GM12878 (cell line): ENCODE data around the gene COL1A1. TPM values are rescaled to one million over a fixed set of nuclear protein-coding genes. Genes with fewer than 3 reads are reported as not detected.

Experiments
- ATAC-seq: fragments of 200-7000 bp; cut with Tn5 transposase; 3 replicates; pipeline ENCODE4 v1.9.1; 2020; ENCODE audit warnings: mild to moderate bottlenecking, moderate library complexity
- BruUV-seq: library from RNA; stranded (reverse); fragments of 400-500 nt; replicated peaks from 2 replicates; lab custom pipeline; 2021; lab: Mats Ljungman, UMichigan
- CTCF ChIA-PET: fragments of 300-600 bp; sonication (Branson Sonifier 250); formaldehyde crosslinking; extraction: SDS; loops from one replicate; lab custom pipeline; 2021; ENCODE audit warnings: inconsistent platforms; lab: Yijun Ruan, JAX
- POLR2A ChIA-PET: fragments of 350-600 bp; formaldehyde crosslinking; extraction: SDS; loops from one replicate; lab custom pipeline; 2021; ENCODE audit warnings: inconsistent platforms; lab: Charles Lee
- RAD21 ChIA-PET: fragments of 300-600 bp; sonication (Branson Sonifier 250); formaldehyde crosslinking; loops from one replicate; lab custom pipeline; 2023; ENCODE audit warnings: antibody characterized with exemption; ENCODE audit not compliant: unreplicated experiment; lab: Charles Lee
- SMC1A ChIA-PET: fragments of 300-600 bp; sonication (Branson Sonifier 250); formaldehyde crosslinking; loops from one replicate; lab custom pipeline; 2023; ENCODE audit not compliant: unreplicated experiment, uncharacterized antibody; lab: Charles Lee
- DNase-seq: peaks from one replicate; pipeline ENCODE4 v3.0.0-alpha.2; 2011; ENCODE audit warnings: low read depth, low spot score
- FAIRE-seq: peaks from 3 replicates; lab custom pipeline; 2011; peaks lifted over from hg19 to GRCh38; lab: Jason Lieb, UNC
- H2AFZ ChIP-seq: 2 replicates; pipeline ENCODE4 v1.6.0; 2011; ENCODE audit warnings: low read depth, low read length, control low read depth; ENCODE audit not compliant: control insufficient read depth
- H3K27ac ChIP-seq: 2 replicates; pipeline ENCODE4 v1.5.1; 2011; ENCODE audit warnings: control low read depth; ENCODE audit not compliant: control insufficient read depth, insufficient read depth
- H3K27me3 ChIP-seq, 2 experiments: replicated peaks in 1 of 2; 2 replicates each; pipeline versions ENCODE4 v1.6.0 to v1.6.1; 2011; ENCODE audit warnings: low read length in 1 of 2; ENCODE audit not compliant: control insufficient read depth in 2 of 2, insufficient read depth in 2 of 2
- H3K36me3 ChIP-seq, 2 experiments: 2 replicates each; pipeline ENCODE4 v1.5.1; 2011; ENCODE audit warnings: low read length in 1 of 2; ENCODE audit not compliant: control insufficient read depth in 2 of 2, insufficient read depth in 2 of 2
- H3K4me1 ChIP-seq: 2 replicates; pipeline ENCODE4 v1.6.1; 2011; ENCODE audit warnings: mild to moderate bottlenecking, low read length, moderate library complexity, mixed read lengths; ENCODE audit not compliant: control insufficient read depth, insufficient read depth
- H3K4me2 ChIP-seq: 2 replicates; pipeline ENCODE4 v1.6.0; 2011; ENCODE audit warnings: control low read depth; ENCODE audit not compliant: control insufficient read depth, insufficient read depth
- H3K4me3 ChIP-seq: fragments of 200-600 bp; sonication (generic); 2 replicates; pipeline ENCODE4 v1.5.1; 2016
- H3K79me2 ChIP-seq: 2 replicates; pipeline ENCODE4 v1.6.0; 2011; ENCODE audit warnings: low read length; ENCODE audit not compliant: control insufficient read depth, insufficient read depth
- H3K9ac ChIP-seq: 2 replicates; pipeline ENCODE4 v1.8.0; 2011; ENCODE audit warnings: low read length, control low read depth, mixed read lengths; ENCODE audit not compliant: control insufficient read depth, insufficient read depth
- H3K9me3 ChIP-seq: replicated peaks from 3 replicates; pipeline ENCODE4 v1.5.1; 2011; ENCODE audit warnings: mild to moderate bottlenecking, low read length; ENCODE audit not compliant: control insufficient read depth, insufficient read depth
- H4K20me1 ChIP-seq: 2 replicates; pipeline ENCODE4 v1.6.0; 2011; ENCODE audit not compliant: control insufficient read depth, insufficient read depth
- PAX8 ChIP-seq: fragments of 450-650 bp; IDR thresholded peaks from 2 replicates; pipeline ENCODE4 v1.6.1; 2017; ENCODE audit warnings: mild to moderate bottlenecking, moderate library complexity
- WGBS: methylation state at CpG from one replicate; pipeline ENCODE4 v1.1.6; 2016; ENCODE audit warnings: low lambda C conversion rate; ENCODE audit not compliant: insufficient replicate concordance, insufficient coverage; ENCODE audit errors: missing lambda C conversion rate; 5-methylcytosine and 5-hydroxymethylcytosine counted together
- in situ Hi-C: fragments of 300-500 bp; cut with MboI; formaldehyde crosslinking; loops from 9 replicates; pipeline ENCODE4 v1.14.3; 2018; ENCODE audit warnings: mixed read lengths
- intact Hi-C: fragments of 100-400 bp; cut with micrococcal nuclease; formaldehyde crosslinking; loops from one replicate; pipeline ENCODE4 v1.14.2; 2022; ENCODE audit not compliant: unreplicated experiment
- polyA plus RNA-seq, 11 experiments: library from polyadenylated mRNA; depleted of rRNA in 4 of 11; unstranded in 6 of 11; stranded (reverse) in 5 of 11; fragments of >200 nt; fragmentation: Nextera tagmentation in 4 of 11; fragmentation: Illumina TruSeq in 1 of 11; extraction: Ambion mirVana in 4 of 11; extraction: Trizol in 1 of 11; gene quantifications; 1 replicate in 1 of 11; 2 replicates in 10 of 11; pipeline versions ENCODE4 v1.2.1 to v1.2.3, GENCODE V29; 2011 to 2016; ENCODE audit warnings: inconsistent platforms in 2 of 11, missing spikeins in 2 of 11, low read depth in 1 of 11
- total RNA-seq, 4 experiments: library from RNA; depleted of rRNA in 3 of 4; stranded (reverse); fragments of >200 nt in 3 of 4; fragmentation: Illumina TruSeq in 1 of 4; extraction: Trizol in 1 of 4; gene quantifications; 2 replicates each; pipeline versions ENCODE4 v1.2.1 to v1.2.3, GENCODE V29; 2013 to 2021
- TF ChIP-seq, protein P1 (sequence below), 3 experiments: IDR thresholded peaks in 2 of 3; conservative IDR thresholded peaks in 1 of 3; 2 replicates each; pipeline ENCODE4 v1.5.1; 2011; ENCODE audit warnings: low read depth in 3 of 3, low read length in 3 of 3, mild to moderate bottlenecking in 3 of 3, control low read depth in 2 of 3, moderate library complexity in 2 of 3, inconsistent platforms in 1 of 3, mixed read lengths in 1 of 3; ENCODE audit not compliant: control insufficient read depth in 2 of 3, insufficient read depth in 1 of 3; ENCODE audit errors: extremely low read depth in 1 of 3

Gene COL1A1
- total and polyA plus RNA-seq, 10 of the 15 experiments (the other 5 are each of a cell fraction or from before 2014, with no cell fraction given): 0.18 to 7.7 (median 2.3) TPM

DNA sequence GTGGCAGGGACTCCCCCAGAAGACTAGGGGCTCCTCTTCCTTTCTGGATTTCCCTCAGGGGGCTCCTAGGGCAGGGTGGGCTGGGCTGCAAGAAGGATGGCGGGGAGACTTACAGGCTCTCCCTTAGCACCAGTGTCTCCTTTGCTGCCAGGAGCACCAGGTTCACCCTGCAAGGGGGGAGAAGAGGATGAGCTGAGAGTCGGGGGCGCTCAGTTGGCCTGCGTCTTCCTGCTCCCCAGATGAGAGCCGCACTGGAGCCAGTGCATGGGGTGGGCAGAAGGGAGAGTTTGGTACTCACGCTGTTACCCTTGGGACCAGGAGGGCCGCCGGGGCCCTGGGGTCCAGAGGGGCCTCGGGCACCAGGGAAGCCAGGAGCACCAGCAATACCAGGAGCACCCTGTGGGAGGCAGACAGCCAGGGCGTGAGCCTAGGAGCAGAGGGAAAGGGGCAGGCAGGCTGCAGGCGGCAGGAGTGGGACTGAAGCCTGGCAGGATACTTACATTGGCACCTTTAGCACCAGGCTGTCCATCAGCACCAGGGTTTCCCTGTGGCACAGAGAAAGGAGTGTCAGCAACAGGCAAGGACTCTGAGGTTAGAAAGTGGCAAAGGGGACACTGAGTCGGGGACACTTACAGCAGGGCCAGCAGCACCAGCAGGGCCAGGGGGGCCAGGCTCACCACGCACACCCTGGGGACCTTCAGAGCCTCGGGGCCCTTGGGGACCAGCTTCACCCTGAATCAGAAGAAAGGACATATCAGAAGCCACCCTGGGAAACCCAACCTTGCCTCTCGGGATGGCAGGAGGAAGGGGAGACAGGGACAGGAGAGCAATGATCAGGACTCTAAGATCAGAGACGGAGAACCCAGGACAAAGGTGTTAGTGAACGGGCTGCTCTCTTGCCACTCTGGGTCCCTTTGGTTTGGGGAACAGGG is 6.2 kb downstream of the COL1A1 start:
- in situ Hi-C loops (loop anchor here (5.0 to 10.0 kb wide), 2 partner anchors 33 to 100 kb away; no protein-coding TSS in a partner anchor), intact Hi-C loops (no loop called here)
- no peaks in the 10 kb centered on the region for H4K20me1 ChIP-seq
- no peaks in the 10 kb centered on the region for H3K9me3 ChIP-seq
- no peak overlapping the region for H3K9ac ChIP-seq
- no peak overlapping the region for H3K4me3 ChIP-seq
- POLR2A ChIA-PET: interaction anchor here (1.8 to 5.1 kb wide), 2 partner anchors 25 to 27 kb away, joined by 6 to 28 read pairs; no protein-coding TSS in a partner anchor
- H3K4me2 ChIP-seq: no peak overlapping the region
- no peaks in the 10 kb centered on the region; the same call in 1 of the 2 replicates for H3K79me2 ChIP-seq
- CTCF ChIA-PET: interaction anchor here (1.7 to 10.1 kb wide), 7 partner anchors 24 to 103 kb away, joined by 5 to 514 read pairs (median 14); partner anchors contain the start of gene SGCA
- no peak for ATAC-seq
- H3K27ac ChIP-seq: no peak overlapping the region
- no TSS peak for BruUV-seq
- no peaks in the 10 kb centered on the region for H3K27me3 ChIP-seq
- TF ChIP-seq, protein P1, sequence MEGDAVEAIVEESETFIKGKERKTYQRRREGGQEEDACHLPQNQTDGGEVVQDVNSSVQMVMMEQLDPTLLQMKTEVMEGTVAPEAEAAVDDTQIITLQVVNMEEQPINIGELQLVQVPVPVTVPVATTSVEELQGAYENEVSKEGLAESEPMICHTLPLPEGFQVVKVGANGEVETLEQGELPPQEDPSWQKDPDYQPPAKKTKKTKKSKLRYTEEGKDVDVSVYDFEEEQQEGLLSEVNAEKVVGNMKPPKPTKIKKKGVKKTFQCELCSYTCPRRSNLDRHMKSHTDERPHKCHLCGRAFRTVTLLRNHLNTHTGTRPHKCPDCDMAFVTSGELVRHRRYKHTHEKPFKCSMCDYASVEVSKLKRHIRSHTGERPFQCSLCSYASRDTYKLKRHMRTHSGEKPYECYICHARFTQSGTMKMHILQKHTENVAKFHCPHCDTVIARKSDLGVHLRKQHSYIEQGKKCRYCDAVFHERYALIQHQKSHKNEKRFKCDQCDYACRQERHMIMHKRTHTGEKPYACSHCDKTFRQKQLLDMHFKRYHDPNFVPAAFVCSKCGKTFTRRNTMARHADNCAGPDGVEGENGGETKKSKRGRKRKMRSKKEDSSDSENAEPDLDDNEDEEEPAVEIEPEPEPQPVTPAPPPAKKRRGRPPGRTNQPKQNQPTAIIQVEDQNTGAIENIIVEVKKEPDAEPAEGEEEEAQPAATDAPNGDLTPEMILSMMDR (IDR thresholded peaks at IDR 0.05 in 2 of 3, conservative IDR thresholded peaks at IDR 0.05 in 1 of 3; ENCODE audit: control insufficient read depth in 2 of 3, extremely low read depth in 1 of 3, insufficient read depth in 1 of 3, low read depth in 3 of 3, low read length in 3 of 3): 0 out of 6 replicates have a peak, but pooled peaks of 1 of the 3 experiments have one; percentile 5
- TF ChIP-seq PAX8: no peak
- SMC1A ChIA-PET: interaction anchor here (1.2 to 6.3 kb wide), 5 partner anchors 17 to 101 kb away, joined by 3 to 177 read pairs (median 17); partner anchors contain the start of gene SGCA
- WGBS: 40% methylated on average over 16 of the region's 17 CpGs
- no peak overlapping the region for H2AFZ ChIP-seq
- peaks cover 23% of the 10 kb centered on the region for H3K4me1 ChIP-seq
- RAD21 ChIA-PET: interaction anchor here (0.8 to 8.8 kb wide), 6 partner anchors 16 to 79 kb away, joined by 3 to 176 read pairs (median 7); partner anchors contain the start of genes SGCA and TMEM92
- H3K36me3 ChIP-seq: no peaks in the 10 kb centered on the region
- no peak for FAIRE-seq
- no peak for DNase-seq
